ENCODE results near the gene DSC3. TPM values are rescaled to one million over a fixed set of nuclear protein-coding genes. Genes with fewer than 3 reads are reported as not detected.

Gene DSC3
- total RNA-seq, 1 donor from 2014 or later = 0.47 TPM

- no peaks in the 10 kb centered on the region for H3K36me3 Mint-ChIP-seq (ENCODE audit: unreplicated experiment)
- no peaks in the 10 kb centered on the region for H3K4me1 Mint-ChIP-seq (ENCODE audit: low read depth, unreplicated experiment)
Measured at GRCh38 chr18:31050635-31051034, 8.1 kb upstream of the DSC3 start.

GRCh38 chr18:31049189-31049588 lies 6.6 kb upstream of the DSC3 start:
- H3K36me3 Mint-ChIP-seq (ENCODE audit: unreplicated experiment) = peaks cover 1% of the 10 kb centered on the region
- peaks cover under 1% of the 10 kb centered on the region for H3K27me3 Mint-ChIP-seq (ENCODE audit: unreplicated experiment)
- no peak overlapping the region for H3K27ac Mint-ChIP-seq (ENCODE audit: unreplicated experiment)
- no peaks in the 10 kb centered on the region for H3K9me3 Mint-ChIP-seq (ENCODE audit: unreplicated experiment)
- no peak for DNase-seq
- TF ChIP-seq CTCF (IDR thresholded peaks at IDR 0.05; ENCODE audit: partially characterized antibody, unreplicated experiment) = no peak
- no peaks in the 10 kb centered on the region for H3K4me1 Mint-ChIP-seq (ENCODE audit: low read depth, unreplicated experiment)
- no peak overlapping the region for H3K4me3 Mint-ChIP-seq (ENCODE audit: unreplicated experiment)

More at GRCh38 chr18:31050635-31051034, 8.1 kb upstream of the DSC3 start:
- TF ChIP-seq CTCF (IDR thresholded peaks at IDR 0.05; ENCODE audit: partially characterized antibody, unreplicated experiment) = no peak
- no peak overlapping the region for H3K4me3 Mint-ChIP-seq (ENCODE audit: unreplicated experiment)
- peaks cover 2% of the 10 kb centered on the region for H3K27me3 Mint-ChIP-seq (ENCODE audit: unreplicated experiment)
- no peaks in the 10 kb centered on the region for H3K9me3 Mint-ChIP-seq (ENCODE audit: unreplicated experiment)
- H3K27ac Mint-ChIP-seq (ENCODE audit: unreplicated experiment) = no peak overlapping the region
- no peak for DNase-seq

- no peaks in the 10 kb centered on the region for H3K4me1 Mint-ChIP-seq (ENCODE audit: low read depth, unreplicated experiment)
- no peak overlapping the region for H3K27ac Mint-ChIP-seq (ENCODE audit: unreplicated experiment)
- peaks cover 9% of the 10 kb centered on the region for H3K27me3 Mint-ChIP-seq (ENCODE audit: unreplicated experiment)
- H3K4me3 Mint-ChIP-seq (ENCODE audit: unreplicated experiment) = no peak overlapping the region
- DNase-seq = no peak
- peaks cover 9% of the 10 kb centered on the region for H3K36me3 Mint-ChIP-seq (ENCODE audit: unreplicated experiment)
- peaks cover 2% of the 10 kb centered on the region for H3K9me3 Mint-ChIP-seq (ENCODE audit: unreplicated experiment)
- TF ChIP-seq CTCF (IDR thresholded peaks at IDR 0.05; ENCODE audit: partially characterized antibody, unreplicated experiment) = no peak
Measured at GRCh38 chr18:31048216-31048615, 5.7 kb upstream of the DSC3 start.

GRCh38 chr18:31046916-31047315 lies 4.4 kb upstream of the DSC3 start:
- H3K36me3 Mint-ChIP-seq (ENCODE audit: unreplicated experiment) = peaks cover 11% of the 10 kb centered on the region
- DNase-seq = no peak
- H3K27me3 Mint-ChIP-seq (ENCODE audit: unreplicated experiment) = peaks cover 15% of the 10 kb centered on the region
- no peak for TF ChIP-seq CTCF (IDR thresholded peaks at IDR 0.05; ENCODE audit: partially characterized antibody, unreplicated experiment)
- no peaks in the 10 kb centered on the region for H3K4me1 Mint-ChIP-seq (ENCODE audit: low read depth, unreplicated experiment)
- no peak overlapping the region for H3K4me3 Mint-ChIP-seq (ENCODE audit: unreplicated experiment)
- no peak overlapping the region for H3K27ac Mint-ChIP-seq (ENCODE audit: unreplicated experiment)
- peaks cover 4% of the 10 kb centered on the region for H3K9me3 Mint-ChIP-seq (ENCODE audit: unreplicated experiment)

- H3K4me3 Mint-ChIP-seq (ENCODE audit: unreplicated experiment) = no peak overlapping the region
- H3K27ac Mint-ChIP-seq (ENCODE audit: unreplicated experiment) = no peak overlapping the region
- H3K27me3 Mint-ChIP-seq (ENCODE audit: unreplicated experiment) = peaks cover 22% of the 10 kb centered on the region
- DNase-seq = no peak
- TF ChIP-seq CTCF (IDR thresholded peaks at IDR 0.05; ENCODE audit: partially characterized antibody, unreplicated experiment) = no peak
- H3K9me3 Mint-ChIP-seq (ENCODE audit: unreplicated experiment) = peaks cover 12% of the 10 kb centered on the region
- peaks cover 2% of the 10 kb centered on the region for H3K4me1 Mint-ChIP-seq (ENCODE audit: low read depth, unreplicated experiment)
- H3K36me3 Mint-ChIP-seq (ENCODE audit: unreplicated experiment) = peaks cover 11% of the 10 kb centered on the region
Measured at GRCh38 chr18:31045599-31045998, 3.1 kb upstream of the DSC3 start.

Data from glutamatergic neuron (in vitro differentiated cells).